ENCODE data around the gene MAP2K3.
A peak's percentile ranks its signal among the peaks of the same experiment; 100 is the strongest.
"Not testable (repeated sequence)": the region's sequence is repeated elsewhere in the genome, so short reads cannot be mapped to it uniquely, and the experiment has no call there.

Gene MAP2K3

DNA sequence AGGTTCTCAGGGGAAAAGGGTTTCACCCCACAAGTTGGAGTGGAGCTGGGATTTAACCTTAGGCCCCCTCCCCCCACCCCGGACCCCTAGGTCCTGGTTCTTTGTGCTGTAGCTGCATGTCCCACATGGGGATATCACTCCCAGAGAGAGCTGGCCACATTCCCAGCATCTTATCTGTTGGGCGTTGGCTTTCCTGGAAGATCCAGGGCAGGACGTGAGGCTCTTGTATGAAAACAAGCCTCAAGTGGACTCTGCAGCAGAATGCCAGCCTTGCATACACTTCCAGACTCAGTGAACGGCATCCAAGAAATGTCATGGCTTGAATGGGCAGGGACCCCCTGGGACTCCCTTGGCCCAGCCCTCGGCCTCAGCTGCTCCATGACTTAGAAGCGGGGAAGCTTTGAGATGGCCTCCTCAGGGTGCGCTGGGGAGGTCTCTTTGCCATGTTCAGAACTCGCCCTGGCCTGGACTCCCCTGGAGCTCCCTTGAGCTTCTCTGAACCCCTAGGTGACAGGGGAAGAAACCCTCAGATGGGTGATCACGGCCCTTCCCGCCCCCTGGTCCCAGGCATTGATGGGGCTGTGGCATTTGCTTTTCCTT is 62.2 kb downstream of the MAP2K3 start:
- H3K36me3 Mint-ChIP-seq (ENCODE audit: low read depth), result not testable (repeated sequence)

DNA sequence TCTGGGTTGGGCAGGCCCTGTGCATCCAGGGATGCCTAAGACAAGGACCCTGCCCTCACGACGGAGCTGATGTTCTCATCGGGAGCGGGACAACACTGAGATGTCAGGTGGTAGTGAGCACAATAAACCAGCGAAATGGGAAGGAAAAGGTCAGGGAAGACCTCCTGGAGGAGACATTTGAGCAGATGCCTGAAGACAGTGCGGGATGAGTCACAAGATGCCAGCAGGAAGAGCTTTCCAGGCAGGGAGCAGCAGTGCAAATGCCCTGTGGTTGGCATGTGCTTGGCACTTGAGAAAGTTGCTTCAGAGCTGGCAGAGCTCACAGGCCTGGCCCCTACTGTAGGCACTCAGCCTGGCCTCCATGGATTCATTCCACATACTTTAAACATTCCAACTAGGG is 63.1 kb downstream of the MAP2K3 start:
- not testable (repeated sequence) for H3K27me3 Mint-ChIP-seq; H3K9me3 Mint-ChIP-seq; H3K36me3 Mint-ChIP-seq (ENCODE audit: low read depth)

More for the DNA sequence above, 62.2 kb downstream of the MAP2K3 start:
- H3K27ac Mint-ChIP-seq, H3K4me1 Mint-ChIP-seq, H3K4me3 Mint-ChIP-seq, DNase-seq, H3K9me3 Mint-ChIP-seq, ATAC-seq, H3K27me3 Mint-ChIP-seq: not testable (repeated sequence)

DNA sequence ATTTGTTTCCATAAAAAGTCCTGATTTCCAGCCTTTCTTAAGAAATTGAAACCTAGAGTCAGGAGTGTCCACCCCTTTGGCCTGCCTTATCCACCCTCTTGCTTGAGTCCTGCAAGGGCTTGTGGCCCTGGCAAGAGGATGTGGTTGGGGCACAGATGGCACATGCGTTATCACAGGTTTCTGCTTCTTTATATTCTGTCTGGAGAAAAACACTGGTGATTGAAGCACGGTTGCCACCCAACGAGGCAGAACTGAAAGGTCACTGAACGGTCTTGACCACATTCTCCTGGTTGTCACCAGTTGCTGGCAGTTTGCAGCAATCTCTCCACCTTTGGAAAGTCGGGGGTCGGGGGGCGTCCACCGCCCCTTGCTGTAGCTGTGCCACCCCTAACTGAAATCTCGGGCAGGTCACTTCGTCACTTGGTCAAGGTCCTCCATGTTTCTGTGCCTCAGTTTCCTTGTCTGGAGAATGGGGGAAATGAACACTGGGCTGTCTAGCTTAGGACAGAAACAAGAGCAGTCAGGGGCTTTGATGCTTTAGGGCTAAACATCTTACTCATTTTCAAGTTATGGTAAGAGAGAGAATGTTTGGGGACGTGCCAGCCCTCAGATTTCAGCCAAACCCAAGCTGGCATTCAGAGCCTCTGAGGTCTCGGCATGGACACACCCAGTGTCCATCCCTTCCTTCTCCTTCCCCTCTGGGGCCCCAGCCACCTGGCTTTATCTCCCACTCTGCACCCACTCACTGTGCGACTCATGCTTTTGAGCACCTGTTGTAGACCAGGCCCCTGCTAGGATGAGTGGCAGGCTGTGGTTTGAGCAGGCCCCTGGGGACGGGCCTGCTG is 63.8 kb downstream of the MAP2K3 start:
- not testable (repeated sequence) for H3K27me3 Mint-ChIP-seq; H3K4me1 Mint-ChIP-seq; DNase-seq; H3K27ac Mint-ChIP-seq; H3K36me3 Mint-ChIP-seq (ENCODE audit: low read depth); H3K9me3 Mint-ChIP-seq; H3K4me3 Mint-ChIP-seq
- ATAC-seq, result peak; percentile 27

More for the DNA sequence above, 63.1 kb downstream of the MAP2K3 start:
- H3K4me3 Mint-ChIP-seq, H3K27ac Mint-ChIP-seq, ATAC-seq, H3K4me1 Mint-ChIP-seq, DNase-seq: not testable (repeated sequence)

DNA sequence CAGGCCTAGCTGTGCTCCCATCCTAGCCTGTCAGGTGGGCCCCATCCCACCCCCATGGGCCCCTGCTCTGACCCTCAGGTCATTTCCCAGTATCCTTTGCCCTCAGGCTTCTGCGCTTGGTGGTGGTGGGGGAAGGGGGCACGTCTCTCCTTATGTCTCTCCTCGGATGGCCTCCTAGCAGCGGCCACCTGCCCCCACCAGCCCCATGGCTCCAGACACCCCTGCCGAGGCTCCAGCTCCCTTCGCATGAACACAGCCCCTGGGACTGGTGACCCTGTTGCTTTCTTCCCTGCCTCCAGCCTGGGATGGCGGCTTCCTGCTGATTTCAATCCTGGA is 64.4 kb downstream of the MAP2K3 start:
- H3K36me3 Mint-ChIP-seq (ENCODE audit: low read depth); H3K4me1 Mint-ChIP-seq; H3K27ac Mint-ChIP-seq; ATAC-seq; DNase-seq; H3K9me3 Mint-ChIP-seq; H3K27me3 Mint-ChIP-seq; H3K4me3 Mint-ChIP-seq: not testable (repeated sequence)

DNA sequence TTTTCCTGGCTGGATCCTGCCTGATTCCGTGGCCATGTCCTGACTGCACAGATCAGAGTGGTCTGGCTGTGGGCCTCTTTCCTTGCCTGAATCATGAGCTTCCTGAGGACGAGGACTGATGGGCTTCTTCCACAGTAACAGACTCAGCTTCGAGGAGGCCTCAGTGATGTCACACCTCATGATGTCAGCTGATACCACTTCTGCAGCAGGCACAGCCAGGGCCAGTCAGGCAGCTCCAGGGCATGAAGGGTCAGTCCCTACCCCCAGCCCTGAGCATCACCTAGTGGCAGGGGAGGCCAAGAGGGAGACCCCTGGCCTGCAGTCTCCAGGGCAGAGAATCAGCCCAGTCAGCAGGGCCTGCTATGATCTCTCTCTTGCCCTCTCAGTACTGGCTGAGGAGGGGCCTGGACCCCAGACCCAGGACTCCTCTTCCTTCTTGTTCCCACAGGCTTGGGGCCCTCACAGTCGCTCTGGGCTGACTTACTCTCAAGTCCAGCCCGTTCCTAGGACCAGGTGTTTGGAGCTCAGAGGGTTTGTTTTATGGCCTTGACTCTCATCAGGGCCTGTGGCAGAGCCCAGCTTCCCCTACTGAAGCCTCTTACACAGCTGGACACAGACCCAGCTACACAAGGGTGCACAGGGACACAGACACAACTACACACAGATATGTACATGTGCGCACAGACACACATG is 65.0 kb downstream of the MAP2K3 start:
- H3K36me3 Mint-ChIP-seq (ENCODE audit: low read depth); ATAC-seq; H3K27me3 Mint-ChIP-seq; H3K4me1 Mint-ChIP-seq; DNase-seq; H3K27ac Mint-ChIP-seq; H3K9me3 Mint-ChIP-seq; H3K4me3 Mint-ChIP-seq: not testable (repeated sequence)

DNA sequence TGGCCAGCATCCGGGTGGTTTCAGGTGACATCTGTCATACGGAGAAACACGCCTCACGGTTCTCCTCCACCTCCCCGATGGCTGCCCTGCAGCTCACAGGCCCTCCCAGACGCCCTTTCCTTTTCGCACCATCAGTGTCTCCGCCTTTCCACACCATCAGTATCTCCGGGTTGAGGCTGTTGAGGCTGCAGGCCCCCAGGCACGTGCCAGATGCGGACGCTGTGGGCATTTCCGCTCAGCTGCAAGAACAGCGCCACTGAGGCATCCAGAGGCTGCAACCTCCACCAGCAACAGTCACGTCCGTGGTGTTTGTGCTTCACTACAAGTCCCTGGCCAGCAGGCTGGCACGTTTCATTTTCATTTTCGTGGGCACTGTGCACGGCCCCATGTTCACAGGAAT is 66.0 kb downstream of the MAP2K3 start:
- not testable (repeated sequence) for H3K27me3 Mint-ChIP-seq; ATAC-seq; H3K36me3 Mint-ChIP-seq (ENCODE audit: low read depth); H3K9me3 Mint-ChIP-seq; H3K4me1 Mint-ChIP-seq; H3K4me3 Mint-ChIP-seq; H3K27ac Mint-ChIP-seq; DNase-seq

DNA sequence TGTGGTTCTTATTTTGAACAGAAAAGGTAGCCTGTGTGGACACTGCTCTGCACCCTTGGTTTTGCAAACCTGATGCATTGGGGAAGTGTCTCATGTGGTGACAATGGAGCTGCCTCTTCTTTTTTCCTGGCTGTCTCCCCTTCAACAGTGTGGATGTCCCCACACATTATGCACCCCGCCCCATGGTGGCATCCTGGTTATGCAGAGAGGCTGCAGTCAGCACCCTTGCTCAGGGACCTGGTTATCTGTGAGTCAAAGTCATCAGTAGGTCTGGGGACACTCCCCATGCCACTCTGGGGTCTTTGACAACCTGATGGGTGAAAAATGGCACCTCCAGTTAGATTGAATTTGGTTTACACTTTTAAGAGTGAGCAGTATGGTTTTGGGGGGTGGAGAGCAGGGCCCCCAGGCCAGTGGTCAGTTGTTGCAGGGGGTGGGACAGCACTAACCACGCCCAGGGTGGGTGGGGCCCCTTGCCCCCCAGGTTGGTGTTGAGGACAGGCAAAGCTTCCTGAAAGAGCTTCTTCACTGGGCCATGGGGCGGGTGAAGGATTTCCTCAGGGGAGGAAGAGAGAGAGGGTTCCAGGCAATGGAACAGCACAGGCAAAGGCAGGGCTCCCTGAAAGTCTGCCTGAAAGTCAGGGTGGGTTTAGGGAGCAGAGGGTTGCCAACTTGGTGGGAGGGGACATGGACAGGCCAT is 67.0 kb downstream of the MAP2K3 start:
- H3K4me3 Mint-ChIP-seq, result no peak overlapping the region

DNA sequence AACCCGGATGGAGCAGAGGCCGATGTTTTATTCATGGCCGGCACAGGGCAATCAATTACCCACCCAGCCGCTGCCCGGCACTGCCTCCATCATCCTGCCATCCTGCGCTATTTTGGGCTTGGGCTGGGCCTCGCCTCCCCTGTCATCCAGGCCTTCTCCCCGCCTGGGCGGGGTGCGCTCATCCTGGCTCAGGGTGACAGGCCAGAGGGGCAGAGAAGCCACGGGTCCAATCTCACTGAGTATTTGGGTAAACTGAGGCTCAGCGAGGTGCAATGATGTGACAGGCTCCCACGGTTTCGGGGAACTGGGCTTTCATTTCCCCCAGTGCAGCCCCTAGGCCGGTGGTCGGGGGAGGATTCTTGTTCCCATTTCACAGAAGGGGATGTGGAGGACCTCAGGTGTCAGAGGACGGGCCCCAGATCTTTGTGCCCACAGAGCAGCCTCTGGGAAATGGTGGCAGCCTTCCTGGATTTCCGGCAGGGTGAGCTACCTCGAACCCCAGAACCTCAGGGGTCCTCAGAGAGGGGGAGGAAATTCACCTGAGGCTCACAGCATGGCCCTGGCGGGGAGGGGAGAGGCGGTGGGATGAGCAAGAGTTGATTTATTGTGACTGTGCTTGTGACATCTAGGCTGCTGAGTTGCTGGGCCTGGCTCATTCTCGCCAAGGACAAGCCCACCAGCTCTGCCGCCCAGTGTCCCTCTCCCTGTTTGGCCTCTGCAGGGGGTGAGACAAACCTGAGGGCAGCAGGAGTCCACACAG is 67.9 kb downstream of the MAP2K3 start:
- no peaks in the 10 kb centered on the region for H3K36me3 Mint-ChIP-seq (ENCODE audit: low read depth)
- no peak overlapping the region for H3K27ac Mint-ChIP-seq
- DNase-seq (no peak), ATAC-seq (no peak)
- H3K4me1 Mint-ChIP-seq, result peaks cover 4% of the 10 kb centered on the region
- no peaks in the 10 kb centered on the region for H3K27me3 Mint-ChIP-seq
- no peaks in the 10 kb centered on the region for H3K9me3 Mint-ChIP-seq
- H3K4me3 Mint-ChIP-seq, result no peak overlapping the region

More for the DNA sequence above, 67.0 kb downstream of the MAP2K3 start:
- DNase-seq (no peak), ATAC-seq (no peak)
- Mint-ChIP-seq H3K36me3 (ENCODE audit: low read depth) (no peaks in the 10 kb centered on the region), H3K4me1 (peaks cover 4% of the 10 kb centered on the region), H3K27ac (no peak overlapping the region), H3K9me3 (no peaks in the 10 kb centered on the region), H3K27me3 (no peaks in the 10 kb centered on the region)

DNA sequence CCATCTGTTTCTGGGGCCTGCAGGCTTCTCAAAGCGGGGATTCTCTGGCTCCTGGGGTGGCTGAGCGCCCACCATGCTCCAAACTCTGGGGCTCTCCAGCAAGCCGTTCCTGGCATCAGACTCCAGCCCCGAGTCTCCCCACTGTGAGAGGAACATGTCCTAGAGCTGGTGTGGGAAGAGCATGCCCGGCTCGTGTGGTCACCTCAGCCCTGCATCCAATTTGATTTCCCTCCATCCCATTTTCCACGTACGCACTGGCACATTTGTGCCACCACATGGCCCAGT is 68.4 kb downstream of the MAP2K3 start:
- H3K27ac Mint-ChIP-seq, result no peak overlapping the region
- no peak for DNase-seq
- no peaks in the 10 kb centered on the region for H3K36me3 Mint-ChIP-seq (ENCODE audit: low read depth)
- ATAC-seq, result no peak
- H3K9me3 Mint-ChIP-seq, result no peaks in the 10 kb centered on the region
- H3K27me3 Mint-ChIP-seq, result no peaks in the 10 kb centered on the region
- no peak overlapping the region for H3K4me3 Mint-ChIP-seq
- H3K4me1 Mint-ChIP-seq, result peaks cover 3% of the 10 kb centered on the region

DNA sequence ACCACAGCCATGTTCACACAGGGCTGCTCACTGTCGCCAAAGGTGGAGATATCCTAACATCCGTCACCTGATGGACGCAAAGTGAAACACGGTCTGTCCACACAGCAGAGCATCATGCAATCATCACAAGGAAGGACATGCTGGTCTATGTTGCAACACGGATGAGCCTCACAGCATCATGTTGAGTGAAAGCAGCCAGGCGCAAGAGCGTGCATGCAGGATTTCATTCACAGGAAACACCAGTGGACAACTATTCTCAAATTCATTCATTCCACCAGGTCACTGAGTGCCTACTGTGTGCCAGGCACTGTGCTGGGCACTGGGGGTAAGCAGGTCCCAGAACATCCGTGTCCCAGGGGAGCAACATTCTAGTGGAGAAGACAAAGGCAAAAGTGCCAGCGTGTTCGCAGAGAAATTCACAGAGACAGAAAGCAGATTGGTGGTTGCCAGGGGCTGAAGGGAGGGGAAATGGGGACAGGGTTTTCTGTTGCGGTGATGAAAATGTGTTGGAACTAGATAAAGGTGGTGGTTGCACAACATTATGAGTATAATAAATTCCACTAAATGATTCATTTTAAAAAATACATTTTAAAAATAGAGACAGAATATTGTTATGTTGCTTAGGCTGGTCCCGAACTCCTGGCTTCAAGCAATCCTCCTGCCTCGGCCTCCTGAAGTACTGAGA is 69.0 kb downstream of the MAP2K3 start:
- Mint-ChIP-seq H3K27ac (no peak overlapping the region), H3K9me3 (no peaks in the 10 kb centered on the region), H3K27me3 (no peaks in the 10 kb centered on the region), H3K4me3 (no peak overlapping the region), H3K36me3 (ENCODE audit: low read depth) (no peaks in the 10 kb centered on the region), H3K4me1 (no peaks in the 10 kb centered on the region)
- DNase-seq (no peak), ATAC-seq (no peak)

DNA sequence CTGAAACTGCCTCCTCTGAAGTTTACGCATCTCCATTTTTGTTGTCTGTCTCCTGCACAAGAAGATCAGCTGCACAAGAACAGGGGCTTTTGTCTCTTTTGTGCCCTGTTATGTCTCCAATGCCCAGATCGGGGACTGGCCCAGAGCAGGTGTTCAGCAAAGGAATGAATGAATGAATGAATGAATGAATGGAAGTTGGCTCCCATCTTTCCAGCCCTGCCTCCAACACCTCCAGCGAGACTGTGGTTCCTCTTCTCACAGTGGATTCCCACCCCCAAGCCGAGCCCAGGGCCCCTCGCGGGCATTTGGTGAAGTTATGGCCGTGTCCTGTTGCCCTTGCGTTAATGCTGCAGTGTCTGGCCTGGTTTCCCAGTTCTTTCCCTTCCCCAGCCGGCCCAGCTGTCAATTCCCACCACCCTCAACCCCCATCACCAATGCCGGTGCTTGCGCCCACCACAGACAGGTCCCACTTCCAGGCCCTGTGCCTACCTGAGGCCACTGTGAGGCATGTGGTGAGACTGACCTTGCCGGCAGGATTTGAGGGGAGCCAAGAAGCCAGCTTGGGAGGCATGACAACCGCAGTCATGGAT is 70.4 kb downstream of the MAP2K3 start:
- H3K27ac Mint-ChIP-seq, result no peak overlapping the region
- ATAC-seq (no peak), DNase-seq (no peak)
- H3K36me3 Mint-ChIP-seq (ENCODE audit: low read depth), result no peaks in the 10 kb centered on the region
- no peaks in the 10 kb centered on the region for H3K4me1 Mint-ChIP-seq
- no peaks in the 10 kb centered on the region for H3K27me3 Mint-ChIP-seq
- no peaks in the 10 kb centered on the region for H3K9me3 Mint-ChIP-seq
- no peak overlapping the region for H3K4me3 Mint-ChIP-seq

DNA sequence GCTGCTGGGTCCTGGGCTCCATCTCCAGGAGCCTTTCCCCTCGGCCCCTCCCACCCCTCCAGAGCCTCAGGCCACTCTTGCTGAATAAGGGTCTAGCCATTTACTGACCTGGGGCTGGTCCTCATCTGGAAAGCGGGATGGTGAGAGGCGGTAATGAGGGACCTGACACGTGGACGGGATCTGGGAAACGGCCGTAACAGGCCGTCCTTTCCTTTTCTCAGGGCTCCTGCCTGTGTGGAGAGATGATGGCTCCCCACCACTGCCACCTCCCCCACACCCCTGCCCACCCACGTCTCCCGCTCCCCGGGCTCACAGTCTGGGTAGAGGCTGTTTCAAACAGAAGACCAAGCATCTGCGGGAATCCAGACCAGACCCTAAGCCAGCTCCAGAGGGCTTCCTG is 71.1 kb downstream of the MAP2K3 start:
- H3K36me3 Mint-ChIP-seq (ENCODE audit: low read depth), result no peaks in the 10 kb centered on the region
- no peaks in the 10 kb centered on the region for H3K27me3 Mint-ChIP-seq
- no peaks in the 10 kb centered on the region for H3K9me3 Mint-ChIP-seq
- ATAC-seq (no peak), DNase-seq (no peak)
- H3K4me3 Mint-ChIP-seq, result no peak overlapping the region
- H3K27ac Mint-ChIP-seq, result no peak overlapping the region
- no peaks in the 10 kb centered on the region for H3K4me1 Mint-ChIP-seq

DNA sequence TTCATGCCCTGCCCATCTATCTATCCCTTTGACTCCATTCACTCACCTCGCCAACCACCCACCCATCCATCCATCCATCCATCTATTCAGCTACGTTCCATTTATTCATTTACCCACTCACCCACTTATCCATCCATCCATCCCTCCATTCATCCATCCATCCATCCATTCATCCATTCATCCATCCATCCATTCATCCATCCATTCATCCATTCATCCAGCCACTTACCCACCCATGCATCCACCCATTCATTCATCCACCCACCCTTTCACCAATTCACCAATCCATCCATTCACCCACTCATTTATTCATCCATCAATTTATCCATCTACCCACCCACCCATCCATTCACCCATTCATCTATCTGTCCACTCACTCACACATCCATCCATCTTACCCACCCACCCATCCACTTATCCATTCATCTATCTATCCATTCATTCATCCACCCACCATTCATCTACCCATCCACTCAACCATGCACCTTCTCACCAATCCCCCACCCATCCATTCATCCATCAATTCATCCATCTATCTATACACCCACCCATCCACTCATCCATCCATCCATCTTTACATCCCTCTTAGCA is 72.1 kb downstream of the MAP2K3 start:
- DNase-seq (no peak), ATAC-seq (no peak)
- Mint-ChIP-seq H3K9me3 (no peaks in the 10 kb centered on the region), H3K4me3 (no peak overlapping the region), H3K27me3 (no peaks in the 10 kb centered on the region), H3K4me1 (no peaks in the 10 kb centered on the region), H3K36me3 (ENCODE audit: low read depth) (no peaks in the 10 kb centered on the region), H3K27ac (no peak overlapping the region)
